ENCODE measurements around the gene TPK1.
"Not testable (repeated sequence)": the region's sequence is repeated elsewhere in the genome, so short reads cannot be mapped to it uniquely, and the experiment has no call there.

Gene TPK1

GRCh38 chr7:144777005-144777839, 58.6 kb downstream of the TPK1 start:
- no peak for DNase-seq (ENCODE audit: low spot score)

DNA sequence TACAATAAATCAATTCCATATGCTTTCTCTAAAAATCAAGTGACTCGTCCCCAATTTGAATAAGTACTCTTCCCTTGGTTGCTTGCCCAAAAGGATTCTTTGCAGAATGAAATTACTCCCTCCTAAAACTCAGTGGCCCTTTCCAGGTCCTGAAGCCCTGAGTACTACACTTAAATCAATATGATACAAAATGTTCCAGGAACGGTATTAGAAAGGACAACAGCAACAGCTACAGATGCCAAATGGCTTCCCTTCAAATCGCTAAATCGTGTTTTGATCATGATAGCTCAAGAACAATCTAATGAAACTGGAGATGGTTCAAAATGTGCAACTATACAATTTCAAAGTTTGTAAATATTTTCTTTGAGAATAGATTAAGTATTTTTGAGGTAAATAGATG, 59.4 kb downstream of the TPK1 start:
- DNase-seq (ENCODE audit: low spot score), result no peak

DNA sequence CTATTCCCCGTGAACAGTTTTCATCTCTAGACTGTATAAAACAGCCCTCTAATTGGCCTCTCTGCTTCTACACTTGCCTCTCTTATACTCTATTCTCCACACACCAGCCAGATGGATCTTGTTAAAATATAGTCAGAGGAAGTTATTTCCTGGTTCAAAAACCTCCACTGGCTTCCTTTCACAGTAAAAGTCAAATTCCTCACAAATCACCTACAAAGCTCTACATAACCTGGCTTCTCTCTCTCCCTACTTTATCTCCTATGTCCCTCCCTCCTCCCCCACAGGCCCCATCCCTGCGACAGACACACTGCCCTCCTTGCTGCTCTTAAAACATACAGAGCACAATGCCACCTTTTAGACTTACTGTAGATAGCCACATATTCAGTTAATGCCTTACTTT, 60.1 kb downstream of the TPK1 start:
- no peak for DNase-seq (ENCODE audit: low spot score)

GRCh38 chr7:144771927-144772326, 63.9 kb downstream of the TPK1 start:
- DNase-seq (ENCODE audit: low spot score), result no peak

DNA sequence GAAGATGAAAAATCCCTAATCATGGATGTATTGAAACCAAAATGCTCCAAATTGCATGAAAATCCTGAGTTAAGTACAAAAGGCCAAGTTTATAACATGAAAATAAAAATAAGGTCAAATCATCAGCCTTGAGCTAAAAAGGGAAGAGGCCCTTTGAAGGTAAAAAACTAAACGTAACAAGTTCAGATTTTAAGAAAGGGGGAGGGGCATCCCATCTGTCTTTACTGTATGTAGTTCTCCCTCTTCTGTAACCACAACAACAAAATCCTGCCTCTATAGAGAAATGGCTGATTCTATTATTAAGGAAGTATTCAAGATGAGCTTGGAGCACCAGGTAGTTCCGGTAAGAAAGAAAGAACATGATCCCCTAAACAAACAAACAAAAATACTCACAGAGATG, 64.7 kb downstream of the TPK1 start:
- no peak for DNase-seq (ENCODE audit: low spot score)

GRCh38 chr7:144769352-144769751, 66.5 kb downstream of the TPK1 start:
- no peak for DNase-seq (ENCODE audit: low spot score)

GRCh38 chr7:144768633-144769032, 67.2 kb downstream of the TPK1 start:
- no peak for DNase-seq (ENCODE audit: low spot score)

DNA sequence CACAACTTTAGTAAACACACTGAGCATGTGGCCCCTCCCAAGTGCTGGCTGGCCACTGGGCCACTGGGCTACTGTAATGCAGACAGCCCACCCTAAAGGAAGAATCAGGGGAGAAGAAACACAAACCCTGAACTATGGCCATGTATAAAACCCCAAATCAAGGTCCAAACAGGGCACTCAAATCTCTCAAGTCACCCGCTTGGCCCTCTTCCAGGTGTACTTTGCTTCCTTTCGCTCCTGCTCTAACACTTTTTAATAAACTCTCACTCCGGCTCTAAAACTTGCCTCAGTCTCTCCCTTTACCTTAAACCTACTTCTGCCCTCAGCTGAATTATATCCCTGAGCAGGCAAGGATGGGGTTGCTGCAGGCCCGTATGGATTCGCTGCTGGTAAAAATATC, 72.6 kb downstream of the TPK1 start:
- DNase-seq (ENCODE audit: low spot score), result no peak

DNA sequence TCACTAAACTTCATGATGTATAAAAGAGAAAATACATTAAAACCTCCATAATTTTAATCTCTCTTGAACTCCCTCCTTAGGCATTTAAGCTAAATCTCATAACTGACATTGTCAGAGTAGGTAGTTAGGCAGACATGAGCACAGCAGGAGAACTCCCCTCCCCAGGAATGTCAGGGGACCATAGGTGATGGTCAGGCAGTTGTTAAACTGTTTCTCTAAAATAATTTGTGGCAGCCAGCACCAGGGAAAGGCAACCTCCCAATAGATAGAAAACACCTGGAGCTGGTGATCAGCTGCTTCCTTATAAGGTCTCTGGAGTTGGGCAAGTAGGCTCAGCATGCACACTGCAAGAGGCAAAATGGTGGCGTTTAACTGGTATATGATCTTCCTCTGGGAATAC, 73.0 kb downstream of the TPK1 start:
- DNase-seq (ENCODE audit: low spot score), result no peak

DNA sequence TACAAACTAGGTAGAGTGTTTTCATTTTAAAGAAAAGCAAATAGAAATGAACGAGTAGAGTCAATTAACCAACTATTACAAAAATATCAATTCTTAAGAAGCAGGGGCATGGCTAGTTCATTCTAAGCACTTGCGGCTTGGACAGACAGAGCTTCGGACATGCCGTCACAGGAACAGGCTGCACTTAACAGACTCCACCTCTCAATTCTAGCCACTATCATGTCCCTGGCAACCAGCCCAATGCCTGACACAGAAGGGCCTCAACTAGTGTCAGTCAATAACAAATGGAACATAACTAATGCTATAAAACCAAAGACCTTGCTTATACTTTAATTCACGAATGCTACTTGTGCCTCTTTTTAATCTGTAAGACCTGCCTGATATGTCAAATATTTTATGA, 74.4 kb downstream of the TPK1 start:
- no peak for DNase-seq (ENCODE audit: low spot score)

- no peak for DNase-seq (ENCODE audit: low spot score)
Observed at GRCh38 chr7:144759653-144760052, 76.2 kb downstream of the TPK1 start.

DNA sequence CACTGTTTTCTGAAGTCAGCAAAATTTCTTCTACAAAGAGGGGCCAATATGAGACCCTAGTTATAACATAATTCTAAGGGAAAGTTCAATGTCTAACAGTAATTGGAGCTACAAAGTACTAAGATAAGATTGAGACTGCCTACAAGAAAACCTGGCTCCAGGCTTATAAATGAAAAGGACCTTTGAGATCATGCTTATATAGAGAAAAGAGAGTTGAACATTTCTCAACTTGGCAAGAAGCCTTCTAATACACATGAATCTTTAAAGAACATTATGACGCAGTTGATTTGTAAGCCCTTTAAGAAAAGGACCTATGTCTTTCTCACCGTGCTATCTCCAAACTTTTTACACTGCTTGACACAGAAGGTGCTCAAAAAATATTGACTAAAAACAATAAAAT, 87.9 kb downstream of the TPK1 start:
- no peak for DNase-seq (ENCODE audit: low spot score)

DNA sequence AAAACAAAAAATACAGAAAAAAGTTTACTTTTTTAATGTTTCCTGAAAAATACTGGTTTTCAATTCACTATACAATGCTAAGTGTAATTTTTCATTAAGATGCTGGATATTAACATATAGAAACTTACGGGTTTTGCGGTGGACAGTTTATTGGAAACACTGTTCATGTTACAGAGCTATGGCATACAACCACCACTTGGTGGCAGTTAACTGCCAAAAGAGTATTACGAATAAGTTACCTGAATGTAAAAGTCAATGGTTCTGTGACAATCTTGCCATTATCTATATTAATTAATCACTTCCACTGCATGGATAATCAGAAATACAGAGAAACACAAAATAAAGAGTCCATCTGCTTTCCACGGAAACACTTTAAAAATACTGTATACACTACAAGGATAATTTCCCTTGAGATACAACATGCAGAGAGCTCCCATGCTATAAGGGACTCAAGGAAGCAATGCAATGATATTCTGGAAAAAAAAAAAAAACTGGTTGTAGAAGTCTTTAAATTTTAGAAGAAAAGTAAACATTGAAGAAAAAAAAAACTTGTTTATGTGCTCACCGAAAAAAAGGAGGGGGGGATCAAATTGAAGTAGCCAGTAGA, 97.0 kb downstream of the TPK1 start:
- DNase-seq (ENCODE audit: low spot score), result no peak

DNA sequence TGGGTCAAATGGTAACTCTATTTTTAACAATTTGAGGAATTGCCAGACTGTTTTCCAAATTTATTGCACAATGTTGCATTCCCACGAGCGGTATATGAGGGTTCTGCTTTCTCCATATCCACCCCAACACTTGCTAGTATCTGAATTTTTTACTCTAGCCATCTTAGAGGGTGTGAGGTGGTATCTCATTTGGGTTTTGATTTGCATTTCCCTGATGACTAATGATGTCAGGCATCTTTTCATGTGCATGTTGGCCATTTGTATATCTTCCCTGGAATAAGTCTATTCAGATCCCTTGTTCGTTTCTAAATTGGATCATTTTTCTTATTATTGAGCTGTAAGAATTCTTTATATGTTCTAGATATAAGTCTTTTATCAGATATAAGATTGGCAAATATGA, 97.7 kb downstream of the TPK1 start:
- DNase-seq (ENCODE audit: low spot score), result no peak

- no peak for DNase-seq (ENCODE audit: low spot score)
Observed at GRCh38 chr7:144736880-144737493, 98.9 kb downstream of the TPK1 start.

- no peak for DNase-seq (ENCODE audit: low spot score)
Observed at GRCh38 chr7:144735505-144736276, 100.2 kb downstream of the TPK1 start.

DNA sequence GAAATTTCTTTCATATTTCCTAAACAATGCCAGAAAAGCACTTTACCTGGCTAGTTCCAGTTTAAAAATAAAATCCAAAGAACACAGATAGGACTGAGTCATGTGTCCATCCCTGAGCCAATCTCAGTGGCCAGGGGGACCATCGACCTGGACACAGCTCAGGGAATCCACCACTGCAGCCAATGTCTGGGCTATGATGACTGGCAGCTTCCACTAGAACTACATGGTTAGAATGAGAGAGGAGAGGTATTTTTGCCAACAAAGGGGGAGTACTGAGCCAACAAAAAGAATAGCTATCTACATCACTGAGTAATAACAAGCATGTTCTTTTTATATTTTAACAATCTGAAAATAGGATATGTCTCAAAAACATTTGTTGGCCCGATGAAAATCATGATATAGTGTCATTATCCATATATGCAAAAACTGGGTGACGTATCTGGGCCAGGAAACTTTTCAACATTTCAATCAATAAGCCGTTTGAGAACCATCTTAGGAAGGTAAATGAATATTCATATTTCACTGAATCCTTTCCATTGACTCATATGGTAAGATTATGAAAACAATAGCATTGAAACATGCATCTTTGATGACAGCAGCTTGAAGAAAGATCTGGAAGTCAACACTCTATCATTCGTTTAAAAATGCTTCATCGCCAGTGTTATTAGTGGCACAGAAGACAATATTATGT, 104.0 kb downstream of the TPK1 start:
- no peak for DNase-seq (ENCODE audit: low spot score)

- DNase-seq (ENCODE audit: low spot score), result no peak
Observed at GRCh38 chr7:144730224-144730623, 105.6 kb downstream of the TPK1 start.

DNA sequence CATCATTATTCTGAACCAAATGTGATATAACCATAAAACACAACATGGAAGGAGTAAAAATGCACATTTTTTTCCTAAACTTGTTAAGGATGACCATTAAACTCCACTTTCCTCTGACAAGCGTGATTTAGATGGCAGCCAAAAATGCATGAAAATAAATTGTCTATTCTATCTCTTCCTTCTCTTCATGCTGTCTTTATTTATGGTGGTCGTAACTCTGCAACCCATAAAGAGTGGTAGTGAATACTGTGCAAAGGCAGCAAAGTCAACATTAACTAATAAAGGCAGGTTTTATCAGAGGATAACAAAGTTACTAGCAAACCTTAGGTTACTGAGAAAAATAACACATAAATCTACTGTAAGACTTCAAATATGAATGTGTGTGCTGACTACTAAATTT, 106.6 kb downstream of the TPK1 start:
- DNase-seq (ENCODE audit: low spot score), result no peak

GRCh38 chr7:144728551-144728950, 107.3 kb downstream of the TPK1 start:
- no peak for DNase-seq (ENCODE audit: low spot score)

DNA sequence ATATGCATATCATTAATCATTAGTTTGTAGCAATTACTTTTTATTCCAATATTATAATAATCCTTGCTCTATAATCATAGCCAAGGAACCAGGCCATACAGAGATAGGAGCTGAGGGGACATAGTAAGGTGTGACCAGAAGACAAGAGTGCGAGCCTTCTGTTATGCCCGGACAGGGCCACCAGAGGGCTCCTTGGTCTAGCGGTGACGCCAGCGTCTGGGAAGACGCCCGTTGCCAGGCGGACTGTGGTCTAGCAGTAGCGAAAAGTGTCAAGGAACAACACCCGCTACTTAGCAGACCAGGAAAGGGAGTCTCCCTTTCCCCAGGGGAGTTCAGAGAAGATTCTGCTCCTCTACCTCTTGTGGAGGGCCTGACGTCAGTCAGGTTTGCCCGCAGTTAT, 109.0 kb downstream of the TPK1 start:
- DNase-seq (ENCODE audit: low spot score), result not testable (repeated sequence)

DNA sequence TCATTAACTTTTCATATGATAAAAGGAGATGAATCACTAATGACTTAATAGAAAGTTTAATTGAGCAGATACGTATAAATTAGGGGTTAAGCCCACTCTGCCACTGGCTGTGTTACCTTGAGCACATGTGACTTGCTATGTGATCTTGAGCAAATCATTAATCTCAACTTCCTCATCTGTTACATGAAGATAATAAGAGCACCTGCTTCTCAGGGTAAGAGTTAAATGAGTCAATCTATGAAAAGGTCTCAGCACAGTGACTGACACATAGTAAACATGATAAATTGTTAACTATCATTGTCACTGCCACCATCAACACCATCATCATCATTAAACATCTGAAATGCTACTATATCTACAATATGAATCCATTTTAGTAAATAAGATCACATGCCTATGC, 110.8 kb downstream of the TPK1 start:
- no peak for DNase-seq (ENCODE audit: low spot score)
